ENCODE results near the gene PDCD2. TPM values are rescaled to one million over a fixed set of nuclear protein-coding genes. Genes with fewer than 3 reads are reported as not detected.

PDCD2 gene
- total RNA-seq, 1 experiment from 2014 or later: 132 TPM

GRCh38 chr6:170525795-170526194, 58.6 kb downstream of the PDCD2 start:
- peaks cover 7% of the 10 kb centered on the region for H3K9me3 Mint-ChIP-seq
- ChIA-PET POLR2A (no interaction called here), CTCF (no interaction called here)
- no peak overlapping the region for H3K4me3 Mint-ChIP-seq
- peaks cover 6% of the 10 kb centered on the region for H3K36me3 Mint-ChIP-seq
- peaks cover 13% of the 10 kb centered on the region for H3K4me1 Mint-ChIP-seq
- TF ChIP-seq ZBTB43 (CRISPR knock-in tag; IDR thresholded peaks at IDR 0.05): no peak
- TF ChIP-seq FOXP1 (CRISPR knock-in tag; IDR thresholded peaks at IDR 0.05; ENCODE audit: borderline replicate concordance): no peak
- TF ChIP-seq PRRX2 (CRISPR knock-in tag; IDR thresholded peaks at IDR 0.05): no peak
- no peak for TF ChIP-seq JUN (CRISPR knock-in tag; IDR thresholded peaks at IDR 0.05)
- no peak for TF ChIP-seq E2F5 (CRISPR knock-in tag; IDR thresholded peaks at IDR 0.05)
- no peak for TF ChIP-seq NR2C2 (CRISPR knock-in tag; IDR thresholded peaks at IDR 0.05)
- no peak for TF ChIP-seq ZNF416 (CRISPR knock-in tag; IDR thresholded peaks at IDR 0.05)
- TF ChIP-seq SP1 (CRISPR knock-in tag; conservative IDR thresholded peaks at IDR 0.05): no peak
- no peak for TF ChIP-seq TEAD4 (CRISPR knock-in tag; IDR thresholded peaks at IDR 0.05)
- ATAC-seq: no peak
- H3K27ac Mint-ChIP-seq: no peak overlapping the region
- no peak for DNase-seq (ENCODE audit: low spot score)
- H3K27me3 Mint-ChIP-seq (ENCODE audit: low read depth): no peaks in the 10 kb centered on the region

Other genes starting within 250 kb of the PDCD2 start
- 199 to 215 TPM (median 209 TPM) in 3 replicates for gene PSMB1, start 31.3 kb downstream of the PDCD2 start, total RNA-seq (2021)
- gene TBP, start 30.3 kb downstream of the PDCD2 start, total RNA-seq (2021): 20.2 to 20.9 TPM (median 20.6 TPM) in 3 replicates